Measurements from ENCODE around the gene ENHO. TPM values are rescaled to one million over a fixed set of nuclear protein-coding genes. Genes with fewer than 3 reads are reported as not detected.

ENHO gene
- total and polyA plus RNA-seq, 2 experiments from 2014 or later = 1.5 to 9.4 TPM

GRCh38 chr9:34560599-34561214 lies 37.9 kb upstream of the ENHO start:
- H3K9me2 ChIP-seq (replicated peaks; ENCODE audit: insufficient read depth) = no peaks in the 10 kb centered on the region
- no peak overlapping the region for H2AFZ ChIP-seq
- no peaks in the 10 kb centered on the region for H3K9me3 ChIP-seq (ENCODE audit: low read depth)
- 78% methylated on average over 20 of the region's 21 CpGs for WGBS (ENCODE audit: low lambda C conversion rate, missing lambda C conversion rate)
- H3K79me2 ChIP-seq = no peaks in the 10 kb centered on the region
- H3K36me3 ChIP-seq (replicated peaks; ENCODE audit: insufficient read depth, low read depth) = no peaks in the 10 kb centered on the region
- H3K27ac ChIP-seq = peak overlapping the region; percentile 73
- no peaks in the 10 kb centered on the region for H3K27me3 ChIP-seq
- DNase-seq (ENCODE audit: low spot score) = no peak
- H3K4me3 ChIP-seq = no peak overlapping the region
- peaks cover 20% of the 10 kb centered on the region for H3K4me1 ChIP-seq (ENCODE audit: insufficient read depth)
- H4K20me1 ChIP-seq (ENCODE audit: insufficient read depth, poor library complexity, severe bottlenecking) = no peaks in the 10 kb centered on the region
- TF ChIP-seq CTCF (IDR thresholded peaks at IDR 0.05; ENCODE audit: poor library complexity) = no peak
- TF ChIP-seq EZH2phosphoT487 (IDR thresholded peaks at IDR 0.05; ENCODE audit: low read depth, severe bottlenecking, unreplicated experiment) = no peak
- TF ChIP-seq EZH2 (IDR thresholded peaks at IDR 0.05; ENCODE audit: borderline replicate concordance) = no peak
- peak overlapping the region; percentile 61 for H3K4me2 ChIP-seq

GRCh38 chr9:34559624-34560455 lies 37.0 kb upstream of the ENHO start:
- Histone ChIP-seq H3K4me2 (peak overlapping the region; percentile 61), H3K79me2 (no peaks in the 10 kb centered on the region), H2AFZ (no peak overlapping the region), H3K27ac (peak overlapping the region; percentile 73), H3K4me1 (ENCODE audit: insufficient read depth) (peaks cover 25% of the 10 kb centered on the region), H3K9me2 (replicated peaks; ENCODE audit: insufficient read depth) (no peaks in the 10 kb centered on the region), H3K9me3 (ENCODE audit: low read depth) (no peaks in the 10 kb centered on the region), H3K36me3 (replicated peaks; ENCODE audit: insufficient read depth, low read depth) (no peaks in the 10 kb centered on the region), H4K20me1 (ENCODE audit: insufficient read depth, poor library complexity, severe bottlenecking) (no peaks in the 10 kb centered on the region), H3K27me3 (no peaks in the 10 kb centered on the region), H3K4me3 (no peak overlapping the region)
- peak; percentile 69 for DNase-seq (ENCODE audit: low spot score)
- no peak for TF ChIP-seq CTCF (IDR thresholded peaks at IDR 0.05; ENCODE audit: poor library complexity)
- no peak for TF ChIP-seq EZH2phosphoT487 (IDR thresholded peaks at IDR 0.05; ENCODE audit: low read depth, severe bottlenecking, unreplicated experiment)
- TF ChIP-seq EZH2 (IDR thresholded peaks at IDR 0.05; ENCODE audit: borderline replicate concordance) = no peak
- WGBS (ENCODE audit: low lambda C conversion rate, missing lambda C conversion rate) = 37% methylated on average over 7 of the region's 21 CpGs

DNA sequence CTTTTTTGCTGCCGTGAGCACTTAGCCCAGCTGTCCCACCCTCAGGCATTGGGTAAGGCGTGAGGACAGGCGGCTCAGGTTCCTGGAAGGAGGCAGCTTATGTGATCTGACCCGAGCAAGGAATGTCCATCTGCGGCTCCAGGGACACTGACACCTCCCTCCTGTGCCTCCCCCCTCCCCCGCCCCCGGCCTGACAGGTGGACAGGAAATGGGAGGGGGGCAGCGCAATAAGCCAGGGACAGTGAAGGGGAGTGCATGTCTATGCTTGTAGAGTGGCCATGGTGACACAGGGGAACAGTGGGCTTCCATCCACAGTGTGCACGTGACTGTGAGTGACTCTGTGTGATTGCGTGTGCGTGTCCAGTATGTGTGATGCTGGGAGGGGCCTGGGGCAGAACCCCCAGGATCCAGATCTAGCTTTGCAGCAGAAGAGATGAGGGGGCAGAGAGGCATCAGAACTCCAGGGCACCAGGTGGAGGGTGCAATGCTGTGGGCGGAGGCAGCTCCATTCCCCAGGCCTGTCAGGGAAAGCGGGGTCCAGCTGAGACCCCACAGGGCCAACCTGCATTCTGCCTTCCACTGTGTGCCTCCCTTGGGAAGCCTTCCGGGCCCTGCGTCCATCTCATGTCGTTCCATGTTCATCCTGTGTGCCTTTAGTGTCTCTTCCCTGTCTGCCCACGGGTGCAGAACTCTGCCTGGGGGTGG lies 36.3 kb upstream of the ENHO start:
- DNase-seq (ENCODE audit: low spot score) = no peak
- Histone ChIP-seq H3K79me2 (no peaks in the 10 kb centered on the region), H3K27me3 (no peaks in the 10 kb centered on the region), H3K4me3 (no peak overlapping the region), H3K9me2 (replicated peaks; ENCODE audit: insufficient read depth) (no peaks in the 10 kb centered on the region), H3K9me3 (ENCODE audit: low read depth) (no peaks in the 10 kb centered on the region), H3K36me3 (replicated peaks; ENCODE audit: insufficient read depth, low read depth) (no peaks in the 10 kb centered on the region), H3K27ac (peak overlapping the region; percentile 73), H3K4me2 (peak overlapping the region; percentile 61), H2AFZ (no peak overlapping the region), H3K4me1 (ENCODE audit: insufficient read depth) (peaks cover 33% of the 10 kb centered on the region), H4K20me1 (ENCODE audit: insufficient read depth, poor library complexity, severe bottlenecking) (no peaks in the 10 kb centered on the region)
- 77% methylated on average over 16 of the region's 17 CpGs for WGBS (ENCODE audit: low lambda C conversion rate, missing lambda C conversion rate)
- TF ChIP-seq EZH2 (IDR thresholded peaks at IDR 0.05; ENCODE audit: borderline replicate concordance) (no peak), CTCF (IDR thresholded peaks at IDR 0.05; ENCODE audit: poor library complexity) (no peak), EZH2phosphoT487 (IDR thresholded peaks at IDR 0.05; ENCODE audit: low read depth, severe bottlenecking, unreplicated experiment) (no peak)
